SIG-M5 treated with dmso at 0.1 percent for 504 hours (cell line): ENCODE measurements around the gene KRTAP4-11.
"Not testable (repeated sequence)": the region's sequence is repeated elsewhere in the genome, so short reads cannot be mapped to it uniquely, and the experiment has no call there.

Source experiments
- DNase-seq: peaks from one replicate; lab custom pipeline; 2025; ENCODE audit not compliant: unreplicated experiment; lab: John Stamatoyannopoulos, UW

The KRTAP4-11 gene

DNA sequence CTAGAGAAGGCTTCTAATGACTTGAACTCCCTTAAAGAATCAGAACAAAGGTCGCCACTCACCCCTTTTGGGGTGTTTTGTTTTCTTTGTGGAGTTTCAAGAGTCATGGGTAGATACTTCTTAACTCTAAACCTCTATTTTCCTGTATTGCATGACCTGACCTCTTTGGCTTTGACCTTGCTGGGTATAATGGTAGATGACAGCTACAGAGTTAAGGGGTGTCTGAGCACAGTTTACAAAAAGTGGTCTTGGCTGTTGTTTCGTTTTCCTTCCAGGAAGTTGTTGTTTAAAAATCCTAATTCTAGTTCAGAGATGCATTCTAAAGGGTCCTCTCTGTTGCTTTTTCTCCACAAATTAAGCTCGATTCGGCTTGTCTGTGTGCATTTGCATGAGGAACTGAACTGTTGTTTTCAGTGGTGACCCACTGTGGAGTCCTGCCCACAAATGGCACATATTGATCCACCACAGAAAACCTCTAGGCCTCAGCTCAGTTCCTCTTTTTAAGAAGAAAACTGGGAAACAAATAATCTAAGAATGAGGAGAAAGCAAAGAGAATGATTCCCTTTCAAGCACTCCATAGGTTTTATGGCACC is 29.3 kb downstream of the KRTAP4-11 start:
- not testable (repeated sequence) for DNase-seq

- not testable (repeated sequence) for DNase-seq
Measured at GRCh38 chr17:41084100-41084856, 33.9 kb downstream of the KRTAP4-11 start, which contains the start of gene KRTAP4-7. Gene KRTAP4-7, plus strand, starts transcription at chr17:41084150. Its CDS starts 57 bp downstream, at chr17:41084207.

GRCh38 chr17:41083427-41083826 is 34.7 kb downstream of the KRTAP4-11 start:
- DNase-seq, result not testable (repeated sequence)

DNA sequence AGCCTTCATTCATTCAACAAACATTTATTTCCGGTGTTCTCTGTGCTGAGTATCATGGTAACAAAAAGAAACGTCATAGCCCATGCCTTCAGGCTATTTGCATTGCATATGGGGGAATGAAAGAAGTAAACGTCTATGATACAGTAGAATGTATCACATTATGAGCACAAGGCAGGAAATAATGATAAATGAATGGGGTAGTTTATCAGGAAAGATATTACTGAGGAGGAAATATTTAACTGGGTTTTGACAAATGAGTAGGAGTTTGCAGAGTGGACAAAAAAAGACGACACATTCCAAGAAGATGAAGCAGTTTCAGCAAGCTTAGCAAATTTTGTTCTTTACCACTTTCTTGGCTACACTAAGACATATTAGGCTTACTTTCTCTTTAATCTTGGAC is 35.5 kb downstream of the KRTAP4-11 start:
- DNase-seq, result no peak

GRCh38 chr17:41076788-41077187 is 41.4 kb downstream of the KRTAP4-11 start:
- DNase-seq, result no peak

DNA sequence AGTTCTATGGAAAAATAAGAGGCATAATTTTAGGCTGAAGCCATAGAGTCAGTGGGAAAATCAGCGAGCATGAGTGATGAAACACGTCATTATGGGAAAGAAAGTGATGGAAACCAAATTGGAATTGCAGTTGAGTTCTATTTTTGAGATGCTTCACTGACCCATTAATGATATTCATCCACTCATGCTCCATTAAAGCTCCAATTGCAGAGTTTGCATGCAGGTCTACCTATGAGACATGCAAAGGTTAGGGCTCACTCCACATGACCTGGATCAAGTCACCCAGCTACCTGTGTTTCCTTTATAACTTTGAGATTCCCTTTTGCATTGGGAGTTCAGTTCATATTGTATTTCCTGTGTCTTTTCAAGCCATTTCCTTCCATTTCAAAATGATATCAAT is 44.5 kb downstream of the KRTAP4-11 start:
- DNase-seq, result no peak

DNA sequence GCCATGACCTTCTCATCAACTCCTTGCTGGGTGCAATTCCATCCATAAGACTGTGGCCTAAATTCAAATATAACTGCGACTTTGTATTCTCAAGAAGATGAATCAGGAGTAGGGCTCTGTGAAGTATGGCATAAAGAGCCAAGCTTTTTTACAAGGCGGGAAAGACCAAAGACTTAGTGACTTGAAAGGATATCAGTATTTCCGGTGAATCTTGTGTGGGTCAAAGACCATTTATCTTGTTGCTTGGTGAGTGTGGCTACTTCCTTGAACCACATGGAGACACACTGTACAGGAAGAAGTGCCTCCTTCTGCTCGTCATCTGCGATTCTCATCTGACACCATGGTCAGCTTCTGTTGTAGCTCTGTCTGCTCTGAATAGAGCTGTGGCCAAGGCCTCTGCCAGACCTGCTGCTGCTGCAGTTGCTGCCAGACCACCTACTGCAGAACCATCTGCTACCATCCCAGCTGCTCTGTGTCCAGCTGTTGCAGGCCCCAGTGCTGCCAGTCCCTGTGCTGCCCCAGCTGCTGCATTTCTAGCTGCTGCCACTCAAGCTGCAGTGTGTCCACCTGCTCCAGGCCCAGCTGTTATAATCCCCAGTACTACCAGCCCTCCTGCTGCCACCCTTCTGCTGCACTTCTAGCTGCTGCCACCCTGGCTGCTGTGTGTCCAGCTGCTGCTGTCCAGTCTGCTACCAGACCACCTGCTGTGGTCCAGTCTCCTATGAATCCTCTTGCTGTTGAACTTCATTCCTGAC is 46.4 kb downstream of the KRTAP4-11 start:
- no peak for DNase-seq

DNA sequence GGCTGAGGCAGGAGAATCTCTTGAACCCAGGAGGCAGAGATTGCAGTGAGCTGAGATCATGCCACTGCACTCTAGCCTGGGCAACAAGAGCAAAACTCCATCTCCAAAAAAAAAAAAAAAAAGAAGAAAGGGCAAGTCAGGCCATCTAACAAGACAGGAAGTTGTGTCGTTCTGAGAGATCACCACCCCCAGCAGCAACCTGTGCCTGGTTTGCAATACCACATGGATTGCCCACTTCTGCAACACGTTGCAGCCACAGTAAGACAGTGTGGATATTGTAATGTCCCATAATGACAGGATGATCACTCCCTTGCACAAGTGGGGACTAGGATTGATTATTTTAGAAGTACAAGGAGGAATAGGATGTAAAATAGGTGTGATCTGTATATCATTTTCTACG is 49.1 kb downstream of the KRTAP4-11 start:
- no peak for DNase-seq

GRCh38 chr17:41067281-41067680 is 50.9 kb downstream of the KRTAP4-11 start:
- DNase-seq, result no peak
